Suprapubic skin (tissue), 4 donors: Measurements from ENCODE around the gene NPW. TPM values are rescaled to one million over a fixed set of nuclear protein-coding genes. Genes with fewer than 3 reads are reported as not detected.

Experiments
- DNase-seq, 2 donors: peaks; one replicate each; pipeline ENCODE4 v3.0.0-alpha.2; 2019; ENCODE audit warnings: low spot score in 2 of 2
- H3K27ac ChIP-seq: fragments of 200-600 bp; sonication (generic); one replicate; pipeline ENCODE4 v1.5.1; 2019
- H3K27me3 ChIP-seq: fragments of 200-600 bp; sonication (generic); one replicate; pipeline ENCODE4 v1.5.1; 2019
- H3K36me3 ChIP-seq: fragments of 200-600 bp; sonication (generic); one replicate; pipeline ENCODE4 v1.5.1; 2019
- H3K4me1 ChIP-seq: fragments of 200-600 bp; sonication (generic); one replicate; pipeline ENCODE4 v1.5.1; 2019
- H3K4me3 ChIP-seq: fragments of 200-600 bp; sonication (generic); one replicate; pipeline ENCODE4 v1.5.1; 2019; ENCODE audit warnings: mild to moderate bottlenecking
- H3K9me3 ChIP-seq: fragments of 200-600 bp; sonication (generic); one replicate; pipeline ENCODE4 v1.5.1; 2019
- EP300 ChIP-seq: sonication (generic); formaldehyde crosslinking; IDR thresholded peaks from one replicate; pipeline ENCODE4 v1.6.1; 2017; ENCODE audit warnings: antibody characterized with exemption
- POLR2A ChIP-seq, 2 donors: fragments of 450-650 bp; IDR thresholded peaks; one replicate each; pipeline ENCODE4 v1.6.1; 2017; ENCODE audit warnings: antibody characterized with exemption in 2 of 2, mild to moderate bottlenecking in 2 of 2, moderate library complexity in 2 of 2
- POLR2AphosphoS5 ChIP-seq, 3 donors: sonication (generic); formaldehyde crosslinking; IDR thresholded peaks; one replicate each; pipeline ENCODE4 v1.6.1; 2017; ENCODE audit warnings: antibody characterized with exemption in 3 of 3
- WGBS: methylation state at CpG from one replicate; pipeline ENCODE4 v1.1.5; 2018; 5-methylcytosine and 5-hydroxymethylcytosine counted together
- total RNA-seq, 4 donors: library from RNA; depleted of rRNA; stranded (reverse); fragments of >200 nt; gene quantifications; one replicate each; pipeline ENCODE4 v1.1.0, GENCODE V29; 2016
- TF ChIP-seq, protein P1 (sequence below), 2 donors: fragments of 200-600 bp in 1 of 2; fragments of 450-650 bp in 1 of 2; sonication (generic) in 1 of 2; IDR thresholded peaks; one replicate each; pipeline ENCODE4 v1.5.1; 2016 to 2019; ENCODE audit warnings: antibody characterized with exemption in 2 of 2, mild to moderate bottlenecking in 1 of 2, moderate library complexity in 1 of 2

The NPW gene
- total RNA-seq, 4 donors from 2014 or later, result 0.65 to 5.6 (median 3.0) TPM; not detected in 1

DNA sequence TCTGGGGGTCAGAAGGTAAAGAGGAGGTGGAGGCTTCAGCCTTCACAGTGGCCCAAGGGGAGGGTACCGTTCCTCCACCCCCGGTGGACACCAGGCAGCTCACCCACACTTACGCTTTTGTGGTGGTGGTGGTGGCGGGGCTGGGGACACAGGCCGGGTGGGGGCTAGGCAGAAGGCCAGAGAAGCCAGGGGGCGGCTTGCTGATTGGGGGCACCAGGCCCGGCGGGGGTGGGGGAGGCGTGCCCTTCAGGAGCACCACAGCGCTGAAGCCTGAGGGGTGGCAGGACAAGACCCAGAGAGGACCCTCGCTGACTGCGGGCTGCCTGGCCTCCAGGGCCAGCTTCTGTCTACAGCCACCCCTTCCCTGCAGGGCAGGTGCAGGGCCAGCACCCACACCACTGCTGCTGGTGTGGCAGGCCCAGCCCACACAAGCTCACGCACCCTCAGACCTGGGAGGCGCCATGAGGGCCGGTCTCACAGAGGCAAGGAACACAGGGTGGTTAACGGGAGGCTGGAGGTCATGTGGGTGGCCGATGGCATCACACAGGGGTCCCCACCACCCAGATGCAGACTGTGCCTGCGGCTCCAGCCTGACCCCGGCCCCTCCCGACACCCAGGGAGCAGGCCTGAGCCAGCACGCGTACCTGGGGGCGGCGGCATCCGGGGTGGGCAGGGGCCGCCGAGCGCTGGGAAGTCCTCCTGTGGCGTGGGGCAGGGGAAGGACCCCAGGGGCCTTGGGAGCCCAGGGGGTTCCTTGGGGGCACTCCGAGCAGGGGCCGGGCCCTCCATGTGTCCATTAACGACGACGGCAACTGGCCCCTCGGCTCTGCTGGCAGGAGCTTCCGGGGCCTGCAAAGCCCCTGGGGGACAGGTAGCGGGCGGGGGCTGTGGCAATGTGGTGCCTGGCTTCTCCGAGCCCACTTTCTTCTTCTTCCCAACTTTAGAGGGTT is 20.5 kb upstream of the NPW start:
- DNase-seq, result no peak
- 89% methylated on average over 7 of the region's 39 CpGs for WGBS
- Histone ChIP-seq H3K36me3 (peaks cover 67% of the 10 kb centered on the region), H3K27me3 (no peaks in the 10 kb centered on the region), H3K4me3 (no peak overlapping the region), H3K9me3 (no peaks in the 10 kb centered on the region), H3K4me1 (peaks cover 23% of the 10 kb centered on the region), H3K27ac (no peak overlapping the region)
- TF ChIP-seq POLR2AphosphoS5 (IDR thresholded peaks at IDR 0.05) (no peak), EP300 (no peak), POLR2A (IDR thresholded peaks at IDR 0.05) (no peak)
- TF ChIP-seq, protein P1, sequence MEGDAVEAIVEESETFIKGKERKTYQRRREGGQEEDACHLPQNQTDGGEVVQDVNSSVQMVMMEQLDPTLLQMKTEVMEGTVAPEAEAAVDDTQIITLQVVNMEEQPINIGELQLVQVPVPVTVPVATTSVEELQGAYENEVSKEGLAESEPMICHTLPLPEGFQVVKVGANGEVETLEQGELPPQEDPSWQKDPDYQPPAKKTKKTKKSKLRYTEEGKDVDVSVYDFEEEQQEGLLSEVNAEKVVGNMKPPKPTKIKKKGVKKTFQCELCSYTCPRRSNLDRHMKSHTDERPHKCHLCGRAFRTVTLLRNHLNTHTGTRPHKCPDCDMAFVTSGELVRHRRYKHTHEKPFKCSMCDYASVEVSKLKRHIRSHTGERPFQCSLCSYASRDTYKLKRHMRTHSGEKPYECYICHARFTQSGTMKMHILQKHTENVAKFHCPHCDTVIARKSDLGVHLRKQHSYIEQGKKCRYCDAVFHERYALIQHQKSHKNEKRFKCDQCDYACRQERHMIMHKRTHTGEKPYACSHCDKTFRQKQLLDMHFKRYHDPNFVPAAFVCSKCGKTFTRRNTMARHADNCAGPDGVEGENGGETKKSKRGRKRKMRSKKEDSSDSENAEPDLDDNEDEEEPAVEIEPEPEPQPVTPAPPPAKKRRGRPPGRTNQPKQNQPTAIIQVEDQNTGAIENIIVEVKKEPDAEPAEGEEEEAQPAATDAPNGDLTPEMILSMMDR (IDR thresholded peaks at IDR 0.05), result no peak

DNA sequence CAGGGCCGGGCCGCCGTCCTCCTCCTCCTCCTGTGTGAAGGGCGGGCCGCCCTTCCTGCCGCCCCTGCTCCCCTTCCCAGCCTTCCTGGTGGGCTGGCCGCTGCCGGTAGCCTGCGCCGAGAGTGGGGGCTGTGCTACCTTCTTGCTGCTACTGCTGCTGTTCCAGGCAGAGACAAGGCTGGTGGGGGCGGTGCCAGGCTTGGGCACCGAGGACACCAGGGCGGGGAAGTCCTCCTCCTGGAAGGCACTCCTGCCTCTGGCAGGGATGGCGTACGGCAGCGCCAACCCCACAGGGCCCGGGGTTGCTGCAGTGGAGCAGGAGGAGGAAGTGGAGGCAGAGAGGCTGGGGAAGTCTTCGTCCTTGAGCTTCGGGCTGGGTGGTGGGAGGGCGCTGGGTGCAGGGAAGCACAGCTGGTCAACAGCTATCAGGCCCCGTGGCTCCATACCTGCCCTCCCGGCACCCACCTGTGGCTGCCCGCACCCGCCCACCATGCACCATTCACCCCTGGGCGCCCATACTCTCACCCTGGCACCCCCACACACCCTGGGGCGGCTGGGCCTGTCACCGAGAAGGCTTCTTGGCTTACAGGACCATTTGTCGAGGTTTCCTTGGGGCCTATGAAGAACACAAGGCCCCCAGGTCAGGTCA is 19.6 kb upstream of the NPW start:
- peaks cover 67% of the 10 kb centered on the region for H3K36me3 ChIP-seq
- 79% methylated on average over 12 of the region's 28 CpGs for WGBS
- no peaks in the 10 kb centered on the region for H3K27me3 ChIP-seq
- H3K4me3 ChIP-seq, result no peak overlapping the region
- no peak for TF ChIP-seq POLR2A (IDR thresholded peaks at IDR 0.05)
- no peaks in the 10 kb centered on the region for H3K9me3 ChIP-seq
- no peak overlapping the region for H3K27ac ChIP-seq
- peaks cover 32% of the 10 kb centered on the region for H3K4me1 ChIP-seq
- DNase-seq, result no peak

DNA sequence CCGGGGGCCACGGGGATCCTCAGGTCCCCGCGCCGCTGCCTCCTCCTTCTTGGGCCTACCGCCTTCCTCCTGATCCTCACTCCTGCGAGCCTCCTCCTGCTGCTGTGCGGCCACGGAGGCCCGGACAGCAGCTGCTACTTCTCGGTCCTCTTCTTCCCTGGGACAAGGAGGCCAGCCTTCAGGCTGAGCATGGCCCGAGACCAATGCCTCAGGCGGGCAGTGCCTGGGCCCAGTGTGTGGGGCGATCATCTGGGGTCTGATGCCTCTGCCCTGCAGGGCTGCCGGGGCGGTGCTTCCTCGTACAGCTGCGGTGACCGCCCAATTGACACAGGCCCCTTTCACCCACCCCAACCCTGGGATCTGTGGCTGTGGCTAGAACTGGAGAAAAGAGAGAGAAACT is 18.6 kb upstream of the NPW start:
- no peak for DNase-seq
- Histone ChIP-seq H3K9me3 (no peaks in the 10 kb centered on the region), H3K36me3 (peaks cover 67% of the 10 kb centered on the region), H3K4me1 (peaks cover 42% of the 10 kb centered on the region), H3K27me3 (no peaks in the 10 kb centered on the region), H3K27ac (no peak overlapping the region), H3K4me3 (no peak overlapping the region)
- TF ChIP-seq EP300 (no peak), POLR2AphosphoS5 (IDR thresholded peaks at IDR 0.05) (no peak), POLR2A (IDR thresholded peaks at IDR 0.05) (no peak)
- TF ChIP-seq, protein P1 (IDR thresholded peaks at IDR 0.05), result no peak
- 93% methylated on average over 6 of the region's 19 CpGs for WGBS

DNA sequence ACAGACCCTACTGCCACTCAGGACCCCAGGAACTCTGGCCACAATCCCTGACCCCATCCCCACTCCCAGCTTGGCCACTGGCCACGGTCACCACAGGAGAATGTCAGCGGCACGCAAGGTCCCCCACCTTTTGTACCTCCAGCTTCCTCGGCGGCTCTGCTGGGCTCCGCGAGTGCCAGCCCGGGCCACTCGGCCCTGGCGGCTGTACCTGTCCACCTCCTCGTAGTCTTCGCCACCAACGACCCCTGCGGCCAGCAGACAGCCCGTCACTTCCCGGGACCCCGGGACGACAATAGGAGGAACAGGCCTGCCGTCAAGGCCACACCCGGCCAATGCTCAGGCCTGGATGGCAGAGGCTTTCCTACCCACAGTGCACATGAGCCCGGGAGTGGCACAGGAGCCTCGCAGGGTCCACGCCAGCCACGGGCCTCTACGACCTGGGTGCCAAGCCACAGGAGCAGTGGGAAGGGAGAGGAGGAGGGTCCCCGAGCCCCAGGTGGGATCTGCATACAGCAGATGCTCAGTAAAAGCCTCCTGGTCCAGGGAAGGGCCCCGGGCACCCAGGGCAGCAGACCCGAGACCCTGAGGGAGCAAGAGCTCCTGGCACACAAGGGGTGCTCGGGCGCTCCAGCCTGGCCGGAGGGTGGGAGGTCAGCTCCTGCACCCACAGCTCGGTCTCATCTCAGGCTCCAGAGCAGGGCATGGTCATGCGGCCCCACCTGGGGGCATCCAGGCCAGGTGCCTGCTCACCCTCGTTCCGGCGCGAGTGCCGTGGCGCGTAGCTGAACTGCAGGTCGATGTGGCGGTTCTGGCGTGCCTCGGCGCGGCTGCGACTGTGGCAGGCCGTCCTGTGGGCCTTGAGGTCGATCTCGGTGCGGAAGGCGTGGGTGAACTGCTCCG is 17.9 kb upstream of the NPW start:
- no peaks in the 10 kb centered on the region for H3K9me3 ChIP-seq
- 93% methylated on average over 33 of the region's 53 CpGs for WGBS
- no peak overlapping the region for H3K4me3 ChIP-seq
- peaks cover 49% of the 10 kb centered on the region for H3K4me1 ChIP-seq
- no peak overlapping the region for H3K27ac ChIP-seq
- TF ChIP-seq POLR2AphosphoS5 (IDR thresholded peaks at IDR 0.05) (no peak), EP300 (no peak), POLR2A (IDR thresholded peaks at IDR 0.05) (no peak)
- TF ChIP-seq, protein P1 (IDR thresholded peaks at IDR 0.05), result no peak
- H3K27me3 ChIP-seq, result no peaks in the 10 kb centered on the region
- peaks cover 67% of the 10 kb centered on the region for H3K36me3 ChIP-seq
- no peak for DNase-seq

DNA sequence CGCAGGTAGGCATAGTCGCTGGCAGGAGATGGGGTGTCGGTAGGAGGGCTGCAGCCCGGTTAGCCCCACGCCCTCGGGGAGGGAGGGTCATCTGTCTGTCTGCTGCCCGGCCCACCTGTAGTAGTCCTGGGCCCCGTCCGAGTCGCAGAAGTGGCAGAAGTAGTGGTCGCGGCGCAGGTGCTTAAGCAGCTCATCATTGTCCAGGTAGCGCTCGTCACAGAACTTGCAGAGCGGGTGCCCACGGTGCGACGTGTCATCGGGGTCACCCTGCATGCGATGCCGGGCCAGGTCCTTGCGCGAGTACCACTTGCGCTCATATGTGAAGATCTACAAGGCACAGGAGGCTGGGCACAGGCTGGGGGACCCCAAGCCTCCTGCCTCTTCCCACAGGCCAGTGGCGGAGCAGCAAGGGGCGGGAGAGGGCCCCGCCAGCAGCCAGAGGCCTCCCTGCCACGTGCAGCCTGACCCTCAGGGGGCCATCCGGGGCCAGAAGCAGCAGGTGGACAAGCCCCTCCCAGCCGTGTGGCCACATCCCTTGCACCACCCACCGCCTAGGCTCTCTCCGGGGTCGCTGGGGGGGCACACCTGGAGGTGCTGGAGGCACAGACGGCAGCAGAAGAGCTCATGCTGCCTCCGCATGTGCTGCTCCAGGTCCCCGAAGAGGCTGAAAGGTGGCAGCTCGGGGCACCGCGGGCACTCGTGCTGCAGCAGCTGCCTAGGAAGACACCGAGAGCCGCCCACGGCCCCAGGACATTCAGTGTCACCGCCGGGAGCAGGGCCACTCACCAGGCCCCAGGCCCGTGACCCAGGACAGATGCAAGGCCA is 17.0 kb upstream of the NPW start:
- no peaks in the 10 kb centered on the region for H3K27me3 ChIP-seq
- 91% methylated on average over 16 of the region's 47 CpGs for WGBS
- H3K4me1 ChIP-seq, result peaks cover 51% of the 10 kb centered on the region
- TF ChIP-seq POLR2AphosphoS5 (IDR thresholded peaks at IDR 0.05) (no peak), POLR2A (IDR thresholded peaks at IDR 0.05) (no peak), EP300 (no peak)
- TF ChIP-seq, protein P1 (IDR thresholded peaks at IDR 0.05), result no peak
- H3K27ac ChIP-seq, result no peak overlapping the region
- DNase-seq, result no peak
- H3K4me3 ChIP-seq, result no peak overlapping the region
- no peaks in the 10 kb centered on the region for H3K9me3 ChIP-seq
- H3K36me3 ChIP-seq, result peaks cover 59% of the 10 kb centered on the region
